ENCODE measurements around the gene DMD. TPM values are rescaled to one million over a fixed set of nuclear protein-coding genes. Genes with fewer than 3 reads are reported as not detected.

DMD gene
- total and polyA plus RNA-seq, 4 experiments from 2014 or later = 0.18 to 0.55 (median 0.19) TPM; not detected in 1

GRCh38 chrX:31350808-31351074, 1860.6 kb downstream of the DMD start:
- intact Hi-C loops (cut with micrococcal nuclease) = no loop called here
- H3K27ac Mint-ChIP-seq = no peak overlapping the region
- H3K27me3 Mint-ChIP-seq = no peaks in the 10 kb centered on the region
- H3K9me3 ChIP-seq (ENCODE audit: control insufficient read depth in 1 of 2, low read length in 2 of 2) = no peaks in the 10 kb centered on the region
- no peak overlapping the region for H3K4me3 ChIP-seq (ENCODE audit: low read length in 2 of 2)
- no peak for DNase-seq
- no peaks in the 10 kb centered on the region for H3K4me1 ChIP-seq (ENCODE audit: insufficient read depth, low read length)
- no peaks in the 10 kb centered on the region for H3K4me1 Mint-ChIP-seq
- no peaks in the 10 kb centered on the region for H3K36me3 ChIP-seq (ENCODE audit: insufficient read depth, low read length)
- CTCF ChIA-PET (ENCODE audit: partially characterized antibody) = no interaction called here
- POLR2A ChIA-PET (ENCODE audit: partially characterized antibody) = no interaction called here
- H3K9me3 Mint-ChIP-seq = no peaks in the 10 kb centered on the region
- H3K27me3 ChIP-seq (ENCODE audit: insufficient read depth, low read length) = no peaks in the 10 kb centered on the region
- H3K27ac ChIP-seq (ENCODE audit: low read depth, low read length) = no peak overlapping the region
- H3K36me3 Mint-ChIP-seq = no peaks in the 10 kb centered on the region
- H3K4me3 Mint-ChIP-seq = no peak overlapping the region

GRCh38 chrX:31349515-31349914, 1861.8 kb downstream of the DMD start:
- Mint-ChIP-seq H3K4me3 (no peak overlapping the region), H3K27me3 (no peaks in the 10 kb centered on the region), H3K9me3 (no peaks in the 10 kb centered on the region), H3K27ac (no peak overlapping the region), H3K36me3 (no peaks in the 10 kb centered on the region), H3K4me1 (no peaks in the 10 kb centered on the region)
- Histone ChIP-seq H3K9me3 (ENCODE audit: control insufficient read depth in 1 of 2, low read length in 2 of 2) (no peaks in the 10 kb centered on the region), H3K4me3 (ENCODE audit: low read length in 2 of 2) (no peak overlapping the region), H3K27me3 (ENCODE audit: insufficient read depth, low read length) (no peaks in the 10 kb centered on the region), H3K36me3 (ENCODE audit: insufficient read depth, low read length) (no peaks in the 10 kb centered on the region), H3K4me1 (ENCODE audit: insufficient read depth, low read length) (no peaks in the 10 kb centered on the region), H3K27ac (ENCODE audit: low read depth, low read length) (no peak overlapping the region)
- CTCF ChIA-PET (ENCODE audit: partially characterized antibody) = no interaction called here
- DNase-seq = no peak
- intact Hi-C loops (cut with micrococcal nuclease) = no loop called here
- POLR2A ChIA-PET (ENCODE audit: partially characterized antibody) = no interaction called here

DNA sequence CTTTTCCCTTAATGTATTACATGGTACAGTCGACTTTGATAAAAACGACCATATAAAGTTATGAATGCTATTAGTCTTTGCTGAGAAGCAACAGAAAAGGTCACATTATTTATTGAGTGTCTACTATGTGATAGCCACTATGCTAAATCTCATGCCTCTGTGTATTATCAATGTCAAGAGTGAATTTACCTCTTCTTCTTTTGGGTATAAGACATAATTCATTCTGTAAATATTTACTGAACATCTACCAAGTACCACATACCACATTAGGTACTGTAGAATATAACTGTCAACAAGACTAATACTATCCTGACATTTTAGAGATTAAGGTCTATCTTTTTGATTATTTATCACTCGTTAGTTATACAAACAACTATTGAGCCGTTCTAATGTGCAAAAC, 1870.8 kb downstream of the DMD start:
- H3K27ac ChIP-seq (ENCODE audit: low read depth, low read length) = no peak overlapping the region
- intact Hi-C loops (cut with micrococcal nuclease) = no loop called here
- no peak overlapping the region for H3K27ac Mint-ChIP-seq
- H3K9me3 Mint-ChIP-seq = no peaks in the 10 kb centered on the region
- no peak for DNase-seq
- H3K9me3 ChIP-seq (ENCODE audit: control insufficient read depth in 1 of 2, low read length in 2 of 2) = no peaks in the 10 kb centered on the region
- H3K4me1 Mint-ChIP-seq = no peaks in the 10 kb centered on the region
- H3K4me3 ChIP-seq (ENCODE audit: low read length in 2 of 2) = no peak overlapping the region
- POLR2A ChIA-PET (ENCODE audit: partially characterized antibody) = no interaction called here
- no peaks in the 10 kb centered on the region for H3K27me3 ChIP-seq (ENCODE audit: insufficient read depth, low read length)
- H3K36me3 Mint-ChIP-seq = no peaks in the 10 kb centered on the region
- CTCF ChIA-PET (ENCODE audit: partially characterized antibody) = no interaction called here
- H3K27me3 Mint-ChIP-seq = peaks cover 0 to 1% of the 10 kb centered on the region in 2 donors
- H3K4me3 Mint-ChIP-seq = no peak overlapping the region
- no peaks in the 10 kb centered on the region for H3K36me3 ChIP-seq (ENCODE audit: insufficient read depth, low read length)
- H3K4me1 ChIP-seq (ENCODE audit: insufficient read depth, low read length) = no peaks in the 10 kb centered on the region

DNA sequence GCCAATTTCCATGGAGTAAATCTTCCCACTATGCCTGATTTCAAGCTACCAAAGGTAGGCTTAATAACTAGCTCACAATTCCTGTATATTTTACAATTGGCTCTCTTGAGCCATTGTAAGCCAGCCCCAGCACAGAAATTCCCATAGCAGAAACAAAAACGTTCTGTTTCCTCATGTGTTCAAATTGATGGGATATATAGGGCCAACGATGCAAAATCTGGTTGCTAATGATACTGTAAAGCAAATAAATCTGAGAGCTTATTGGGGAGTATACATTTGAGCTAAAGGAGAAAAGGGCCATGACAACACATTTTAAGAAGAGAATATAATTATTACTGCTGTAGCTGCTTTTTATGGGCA, 1872.4 kb downstream of the DMD start:
- no peaks in the 10 kb centered on the region for H3K36me3 ChIP-seq (ENCODE audit: insufficient read depth, low read length)
- H3K4me1 Mint-ChIP-seq = no peaks in the 10 kb centered on the region
- H3K27ac Mint-ChIP-seq = no peak overlapping the region
- ChIA-PET POLR2A (ENCODE audit: partially characterized antibody) (no interaction called here), CTCF (ENCODE audit: partially characterized antibody) (no interaction called here)
- no peaks in the 10 kb centered on the region for H3K36me3 Mint-ChIP-seq
- H3K4me1 ChIP-seq (ENCODE audit: insufficient read depth, low read length) = no peaks in the 10 kb centered on the region
- no peak overlapping the region for H3K4me3 ChIP-seq (ENCODE audit: low read length in 2 of 2)
- H3K27me3 Mint-ChIP-seq = peaks cover 0 to 1% of the 10 kb centered on the region in 2 donors
- no peak for DNase-seq
- H3K4me3 Mint-ChIP-seq = no peak overlapping the region
- intact Hi-C loops (cut with micrococcal nuclease) = no loop called here
- H3K9me3 ChIP-seq (ENCODE audit: control insufficient read depth in 1 of 2, low read length in 2 of 2) = no peaks in the 10 kb centered on the region
- no peak overlapping the region for H3K27ac ChIP-seq (ENCODE audit: low read depth, low read length)
- no peaks in the 10 kb centered on the region for H3K27me3 ChIP-seq (ENCODE audit: insufficient read depth, low read length)
- H3K9me3 Mint-ChIP-seq = no peaks in the 10 kb centered on the region

DNA sequence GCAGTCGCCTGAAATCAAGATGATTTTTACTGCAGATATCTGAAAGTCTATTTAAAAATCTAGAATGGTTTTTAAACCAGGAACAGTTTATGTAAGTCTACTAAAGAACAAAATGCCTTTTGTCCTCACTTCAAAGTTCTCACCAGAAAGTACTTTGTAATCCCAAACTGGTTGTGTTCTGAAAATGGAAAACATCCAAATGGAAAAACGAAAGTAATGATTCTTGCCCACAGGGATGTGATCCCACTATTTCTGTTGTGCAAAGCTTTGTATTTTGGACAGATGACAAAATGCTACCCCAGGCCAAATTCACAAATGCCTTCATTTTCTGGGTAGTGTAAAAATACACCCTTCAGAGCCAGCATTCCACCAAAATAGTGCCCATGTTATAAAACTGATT, 1874.0 kb downstream of the DMD start:
- POLR2A ChIA-PET (ENCODE audit: partially characterized antibody) = no interaction called here
- CTCF ChIA-PET (ENCODE audit: partially characterized antibody) = no interaction called here

GRCh38 chrX:31336419-31336818, 1874.9 kb downstream of the DMD start:
- Mint-ChIP-seq H3K27ac (no peak overlapping the region), H3K36me3 (no peaks in the 10 kb centered on the region), H3K27me3 (peaks cover 0 to 1% of the 10 kb centered on the region in 2 donors), H3K4me3 (no peak overlapping the region), H3K9me3 (peaks cover 0 to 5% (median 0%) of the 10 kb centered on the region in 8 donors), H3K4me1 (no peaks in the 10 kb centered on the region)
- CTCF ChIA-PET (ENCODE audit: partially characterized antibody) = no interaction called here
- Histone ChIP-seq H3K36me3 (ENCODE audit: insufficient read depth, low read length) (no peaks in the 10 kb centered on the region), H3K27me3 (ENCODE audit: insufficient read depth, low read length) (no peaks in the 10 kb centered on the region), H3K27ac (ENCODE audit: low read depth, low read length) (no peak overlapping the region), H3K4me3 (ENCODE audit: low read length in 2 of 2) (no peak overlapping the region), H3K4me1 (ENCODE audit: insufficient read depth, low read length) (no peaks in the 10 kb centered on the region), H3K9me3 (ENCODE audit: control insufficient read depth in 1 of 2, low read length in 2 of 2) (no peaks in the 10 kb centered on the region)
- no peak for DNase-seq
- intact Hi-C loops (cut with micrococcal nuclease) = no loop called here
- POLR2A ChIA-PET (ENCODE audit: partially characterized antibody) = no interaction called here

More for the DNA sequence above, 1874.0 kb downstream of the DMD start:
- H3K27ac ChIP-seq (ENCODE audit: low read depth, low read length) = no peak overlapping the region
- H3K36me3 ChIP-seq (ENCODE audit: insufficient read depth, low read length) = no peaks in the 10 kb centered on the region
- no peak for DNase-seq
- no peaks in the 10 kb centered on the region for H3K4me1 ChIP-seq (ENCODE audit: insufficient read depth, low read length)
- H3K9me3 ChIP-seq (ENCODE audit: control insufficient read depth in 1 of 2, low read length in 2 of 2) = no peaks in the 10 kb centered on the region
- Mint-ChIP-seq H3K27me3 (peaks cover 0 to 1% of the 10 kb centered on the region in 2 donors), H3K27ac (no peak overlapping the region), H3K4me3 (no peak overlapping the region), H3K36me3 (no peaks in the 10 kb centered on the region), H3K4me1 (no peaks in the 10 kb centered on the region), H3K9me3 (peaks cover 0 to 5% (median 0%) of the 10 kb centered on the region in 8 donors)
- intact Hi-C loops (cut with micrococcal nuclease) = no loop called here
- H3K27me3 ChIP-seq (ENCODE audit: insufficient read depth, low read length) = no peaks in the 10 kb centered on the region
- no peak overlapping the region for H3K4me3 ChIP-seq (ENCODE audit: low read length in 2 of 2)

- Mint-ChIP-seq H3K4me3 (no peak overlapping the region), H3K36me3 (no peaks in the 10 kb centered on the region), H3K27me3 (peaks cover 0 to 1% of the 10 kb centered on the region in 2 donors), H3K9me3 (peaks cover 0 to 5% (median 0%) of the 10 kb centered on the region in 8 donors), H3K4me1 (no peaks in the 10 kb centered on the region), H3K27ac (no peak overlapping the region)
- CTCF ChIA-PET (ENCODE audit: partially characterized antibody) = no interaction called here
- POLR2A ChIA-PET (ENCODE audit: partially characterized antibody) = no interaction called here
- no peak overlapping the region for H3K27ac ChIP-seq (ENCODE audit: low read depth, low read length)
- no peak overlapping the region for H3K4me3 ChIP-seq (ENCODE audit: low read length in 2 of 2)
- no peaks in the 10 kb centered on the region for H3K36me3 ChIP-seq (ENCODE audit: insufficient read depth, low read length)
- no peaks in the 10 kb centered on the region for H3K9me3 ChIP-seq (ENCODE audit: control insufficient read depth in 1 of 2, low read length in 2 of 2)
- DNase-seq = no peak
- intact Hi-C loops (cut with micrococcal nuclease) = no loop called here
- no peaks in the 10 kb centered on the region for H3K4me1 ChIP-seq (ENCODE audit: insufficient read depth, low read length)
- H3K27me3 ChIP-seq (ENCODE audit: insufficient read depth, low read length) = no peaks in the 10 kb centered on the region
Measured at GRCh38 chrX:31334997-31335396, 1876.4 kb downstream of the DMD start.

DNA sequence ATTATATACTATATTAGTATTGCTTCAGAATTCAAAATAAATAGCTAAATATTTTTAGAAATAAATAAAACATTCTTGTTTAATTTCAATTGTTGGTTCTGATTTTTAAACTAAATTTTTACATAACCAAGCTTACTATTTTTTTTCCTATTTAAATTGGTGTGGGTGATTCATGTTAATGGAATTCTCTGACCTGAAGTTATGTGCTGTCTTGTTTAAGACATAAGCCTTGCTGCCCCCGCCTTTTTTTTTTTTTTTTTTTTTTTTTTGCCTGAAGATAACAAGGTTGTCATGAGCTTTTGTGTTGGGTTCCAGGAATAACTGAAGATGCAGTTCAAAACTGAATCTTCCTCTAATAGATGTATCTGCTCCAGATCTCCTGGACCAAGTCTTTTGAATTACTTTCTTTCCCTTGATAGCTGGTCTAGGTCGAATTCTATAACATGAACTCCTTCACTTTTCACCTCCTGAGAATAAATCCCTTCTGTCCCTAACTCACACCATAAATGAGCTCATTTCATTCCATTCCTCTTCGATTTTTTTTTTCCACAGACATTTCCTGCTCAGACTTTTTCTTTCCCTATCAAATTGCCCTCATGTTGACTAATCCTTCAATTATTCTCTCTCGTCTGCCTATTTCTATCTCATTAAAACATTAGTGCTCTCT, 1878.1 kb downstream of the DMD start:
- Mint-ChIP-seq H3K27ac (no peak overlapping the region), H3K9me3 (peaks cover 0 to 5% (median 0%) of the 10 kb centered on the region in 8 donors), H3K4me3 (no peak overlapping the region), H3K36me3 (no peaks in the 10 kb centered on the region), H3K27me3 (peaks cover 0 to 1% of the 10 kb centered on the region in 2 donors), H3K4me1 (no peaks in the 10 kb centered on the region)
- H3K36me3 ChIP-seq (ENCODE audit: insufficient read depth, low read length) = no peaks in the 10 kb centered on the region
- no peak for DNase-seq
- H3K27me3 ChIP-seq (ENCODE audit: insufficient read depth, low read length) = no peaks in the 10 kb centered on the region
- CTCF ChIA-PET (ENCODE audit: partially characterized antibody) = interaction anchor here (0.7 kb wide), 1 partner anchor 175 kb away, joined by 3 read pairs; no protein-coding TSS in a partner anchor
- intact Hi-C loops (cut with micrococcal nuclease) = no loop called here
- no peak overlapping the region for H3K4me3 ChIP-seq (ENCODE audit: low read length in 2 of 2)
- H3K9me3 ChIP-seq (ENCODE audit: control insufficient read depth in 1 of 2, low read length in 2 of 2) = no peaks in the 10 kb centered on the region
- POLR2A ChIA-PET (ENCODE audit: partially characterized antibody) = no interaction called here
- H3K4me1 ChIP-seq (ENCODE audit: insufficient read depth, low read length) = no peaks in the 10 kb centered on the region
- H3K27ac ChIP-seq (ENCODE audit: low read depth, low read length) = no peak overlapping the region
